Retinal pigment epithelial cell (primary cell): ENCODE measurements around the gene MYRFL.
"Not testable (repeated sequence)": the region's sequence is repeated elsewhere in the genome, so short reads cannot be mapped to it uniquely, and the experiment has no call there.

ENCODE experiments used
- DNase-seq: peaks from one replicate; pipeline ENCODE4 v3.0.0-alpha.2; 2010; ENCODE audit warnings: low read depth
- H3K4me3 ChIP-seq: 2 replicates; pipeline ENCODE4 v1.5.1; 2011; ENCODE audit warnings: mild to moderate bottlenecking, low read length, control low read depth, moderate library complexity
- TF ChIP-seq, protein P1 (sequence below): conservative IDR thresholded peaks from 2 replicates; pipeline ENCODE4 v1.5.1; 2011; ENCODE audit warnings: low read depth, low read length, control low read depth, inconsistent platforms

Gene MYRFL

GRCh38 chr12:69843608-69844007 lies 18.6 kb downstream of the MYRFL start:
- no peak overlapping the region for H3K4me3 ChIP-seq
- TF ChIP-seq, protein P1, sequence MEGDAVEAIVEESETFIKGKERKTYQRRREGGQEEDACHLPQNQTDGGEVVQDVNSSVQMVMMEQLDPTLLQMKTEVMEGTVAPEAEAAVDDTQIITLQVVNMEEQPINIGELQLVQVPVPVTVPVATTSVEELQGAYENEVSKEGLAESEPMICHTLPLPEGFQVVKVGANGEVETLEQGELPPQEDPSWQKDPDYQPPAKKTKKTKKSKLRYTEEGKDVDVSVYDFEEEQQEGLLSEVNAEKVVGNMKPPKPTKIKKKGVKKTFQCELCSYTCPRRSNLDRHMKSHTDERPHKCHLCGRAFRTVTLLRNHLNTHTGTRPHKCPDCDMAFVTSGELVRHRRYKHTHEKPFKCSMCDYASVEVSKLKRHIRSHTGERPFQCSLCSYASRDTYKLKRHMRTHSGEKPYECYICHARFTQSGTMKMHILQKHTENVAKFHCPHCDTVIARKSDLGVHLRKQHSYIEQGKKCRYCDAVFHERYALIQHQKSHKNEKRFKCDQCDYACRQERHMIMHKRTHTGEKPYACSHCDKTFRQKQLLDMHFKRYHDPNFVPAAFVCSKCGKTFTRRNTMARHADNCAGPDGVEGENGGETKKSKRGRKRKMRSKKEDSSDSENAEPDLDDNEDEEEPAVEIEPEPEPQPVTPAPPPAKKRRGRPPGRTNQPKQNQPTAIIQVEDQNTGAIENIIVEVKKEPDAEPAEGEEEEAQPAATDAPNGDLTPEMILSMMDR: no peak
- no peak for DNase-seq

GRCh38 chr12:69844416-69844815 lies 19.4 kb downstream of the MYRFL start:
- H3K4me3 ChIP-seq: no peak overlapping the region
- TF ChIP-seq, protein P1: no peak
- DNase-seq: no peak

DNA sequence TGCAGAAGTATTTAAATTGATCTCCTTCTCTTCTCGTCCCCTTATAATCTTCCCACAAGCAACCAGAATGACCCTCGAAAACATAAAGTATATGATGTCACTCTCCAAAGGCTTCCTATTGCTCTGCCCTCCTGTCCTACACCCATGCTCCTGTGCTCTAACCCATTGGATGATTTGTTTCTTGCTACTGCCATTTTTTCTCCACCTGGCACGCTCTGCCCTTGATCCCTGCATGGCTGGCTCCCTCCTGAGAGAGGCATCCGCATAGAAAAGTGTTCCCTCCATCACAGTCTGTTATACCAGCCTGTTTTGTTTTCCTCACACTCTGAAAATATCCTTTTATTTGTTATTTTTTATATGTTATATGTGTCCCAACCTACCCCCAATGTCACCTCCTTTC lies 19.8 kb downstream of the MYRFL start:
- no peak overlapping the region for H3K4me3 ChIP-seq
- DNase-seq: no peak
- TF ChIP-seq, protein P1: no peak

GRCh38 chr12:69846976-69847375 lies 21.9 kb downstream of the MYRFL start:
- no peak overlapping the region for H3K4me3 ChIP-seq
- DNase-seq: no peak
- TF ChIP-seq, protein P1: no peak

DNA sequence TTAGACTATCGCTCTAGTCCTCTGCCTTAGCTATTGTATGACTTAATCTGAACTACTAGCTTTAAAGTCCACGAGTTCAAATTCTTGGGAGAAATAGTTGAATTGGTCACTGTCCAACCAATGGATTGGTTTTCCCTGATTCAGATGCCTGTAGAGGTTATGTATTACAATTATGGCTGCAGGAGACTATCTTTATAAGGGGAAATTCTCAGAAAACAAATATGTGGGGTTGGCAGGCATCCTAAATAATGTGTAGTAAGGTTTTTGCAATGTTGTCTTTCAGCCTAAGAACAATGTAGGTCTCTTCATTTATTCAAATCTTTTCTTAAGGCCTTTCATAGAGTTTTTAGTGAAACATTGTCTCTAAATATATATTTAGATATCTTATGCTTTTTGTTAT lies 26.9 kb downstream of the MYRFL start:
- no peak overlapping the region for H3K4me3 ChIP-seq
- TF ChIP-seq, protein P1: no peak
- DNase-seq: no peak

- H3K4me3 ChIP-seq, DNase-seq: not testable (repeated sequence)
Observed at GRCh38 chr12:69853176-69853961, 28.3 kb downstream of the MYRFL start.

- no peak for DNase-seq
- no peak overlapping the region for H3K4me3 ChIP-seq
- TF ChIP-seq, protein P1: no peak
Observed at GRCh38 chr12:69866698-69867097, 41.7 kb downstream of the MYRFL start.
